ENCODE results near the gene RAB3GAP1.

DNA sequence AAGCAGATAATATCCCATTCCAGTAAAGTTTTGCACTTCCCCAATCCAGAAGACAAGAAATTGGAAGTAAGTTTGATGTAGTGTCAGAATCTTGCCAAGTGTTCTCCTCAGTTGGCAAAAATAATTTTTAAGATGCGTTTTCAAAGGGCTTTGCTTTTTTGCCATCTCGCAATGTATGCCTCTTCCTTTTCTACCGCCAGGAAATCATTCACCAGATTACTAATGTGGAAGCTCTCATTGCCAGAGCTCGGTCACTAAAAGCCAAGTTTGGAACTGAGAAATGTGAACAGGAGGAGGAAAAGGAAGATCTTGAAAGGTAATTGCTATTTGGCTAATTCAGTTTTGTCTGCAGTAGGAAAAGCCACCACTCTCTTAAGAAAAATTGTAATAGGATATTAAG, 110.7 kb downstream of the RAB3GAP1 start:
- TF ChIP-seq, protein P1, sequence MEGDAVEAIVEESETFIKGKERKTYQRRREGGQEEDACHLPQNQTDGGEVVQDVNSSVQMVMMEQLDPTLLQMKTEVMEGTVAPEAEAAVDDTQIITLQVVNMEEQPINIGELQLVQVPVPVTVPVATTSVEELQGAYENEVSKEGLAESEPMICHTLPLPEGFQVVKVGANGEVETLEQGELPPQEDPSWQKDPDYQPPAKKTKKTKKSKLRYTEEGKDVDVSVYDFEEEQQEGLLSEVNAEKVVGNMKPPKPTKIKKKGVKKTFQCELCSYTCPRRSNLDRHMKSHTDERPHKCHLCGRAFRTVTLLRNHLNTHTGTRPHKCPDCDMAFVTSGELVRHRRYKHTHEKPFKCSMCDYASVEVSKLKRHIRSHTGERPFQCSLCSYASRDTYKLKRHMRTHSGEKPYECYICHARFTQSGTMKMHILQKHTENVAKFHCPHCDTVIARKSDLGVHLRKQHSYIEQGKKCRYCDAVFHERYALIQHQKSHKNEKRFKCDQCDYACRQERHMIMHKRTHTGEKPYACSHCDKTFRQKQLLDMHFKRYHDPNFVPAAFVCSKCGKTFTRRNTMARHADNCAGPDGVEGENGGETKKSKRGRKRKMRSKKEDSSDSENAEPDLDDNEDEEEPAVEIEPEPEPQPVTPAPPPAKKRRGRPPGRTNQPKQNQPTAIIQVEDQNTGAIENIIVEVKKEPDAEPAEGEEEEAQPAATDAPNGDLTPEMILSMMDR (conservative IDR thresholded peaks at IDR 0.05; ENCODE audit: low read depth, low read length), result no peak
- no peak for TF ChIP-seq EZH2phosphoT487 (IDR thresholded peaks at IDR 0.05; ENCODE audit: borderline replicate concordance, low read length)
- TF ChIP-seq EZH2 (IDR thresholded peaks at IDR 0.05; ENCODE audit: low read length, unreplicated experiment), result no peak
